Bronchial epithelial cell (primary cell): ENCODE results near the gene UTP11. TPM values are rescaled to one million over a fixed set of nuclear protein-coding genes. Genes with fewer than 3 reads are reported as not detected.
"Not testable (repeated sequence)": the region's sequence is repeated elsewhere in the genome, so short reads cannot be mapped to it uniquely, and the experiment has no call there.

Source experiments
- DNase-seq: peaks from one replicate; pipeline ENCODE4 v3.0.0-alpha.2; 2010; ENCODE audit warnings: low read depth
- FAIRE-seq: peaks from 2 replicates; lab custom pipeline; 2011; peaks lifted over from hg19 to GRCh38; lab: Jason Lieb, UNC
- H3K27me3 ChIP-seq: 2 replicates; pipeline ENCODE4 v1.5.1; 2011; ENCODE audit warnings: low read length; ENCODE audit not compliant: control insufficient read depth, insufficient read depth
- H3K36me3 ChIP-seq: 2 replicates; pipeline ENCODE4 v1.5.1; 2011; ENCODE audit warnings: low read length; ENCODE audit not compliant: control insufficient read depth, insufficient read depth
- H3K4me3 ChIP-seq: 2 replicates; pipeline ENCODE4 v1.5.1; 2011; ENCODE audit warnings: mild to moderate bottlenecking, low read depth, low read length, control low read depth
- CTCF ChIP-seq: IDR thresholded peaks from 2 replicates; pipeline ENCODE4 v1.5.1; 2011; ENCODE audit warnings: mild to moderate bottlenecking, moderate library complexity, low read length, control low read depth, inconsistent platforms; ENCODE audit not compliant: insufficient read depth, severe bottlenecking
- total RNA-seq: library from RNA; depleted of rRNA; stranded (reverse); fragments of >200 nt; gene quantifications from 2 replicates; pipeline ENCODE4 v1.2.1, GENCODE V29; 2014

UTP11 gene
- 20.5 and 20.9 TPM in 2 replicates for total RNA-seq

- TF ChIP-seq CTCF = no peak
- Histone ChIP-seq H3K4me3 (peak within 1 kb of the TSS; percentile 71), H3K27me3 (no peaks in the 10 kb centered on the region), H3K36me3 (no peaks in the 10 kb centered on the region)
- DNase-seq (peak; percentile 98), FAIRE-seq (no peak)
Observed at GRCh38 chr1:38012363-38013226, at the start of gene UTP11. Gene UTP11 (plus strand): TSS chr1:38012734. CDS start chr1:38012803, 69 bp downstream.

- DNase-seq, H3K4me3 ChIP-seq, H3K27me3 ChIP-seq, H3K36me3 ChIP-seq, FAIRE-seq: not testable (repeated sequence)
Observed at GRCh38 chr1:37964106-37964505, 48.4 kb upstream of the UTP11 start.

GRCh38 chr1:37965301-37965700, 47.2 kb upstream of the UTP11 start:
- no peak for FAIRE-seq
- DNase-seq = peak; percentile 71
- Histone ChIP-seq H3K4me3 (no peak overlapping the region), H3K27me3 (no peaks in the 10 kb centered on the region), H3K36me3 (peaks cover 8% of the 10 kb centered on the region)
- TF ChIP-seq CTCF = no peak

GRCh38 chr1:37973684-37974083, 38.9 kb upstream of the UTP11 start:
- DNase-seq, FAIRE-seq: not testable (repeated sequence)
- H3K36me3 ChIP-seq = peaks cover 13% of the 10 kb centered on the region

GRCh38 chr1:37974567-37974966, 38.0 kb upstream of the UTP11 start:
- FAIRE-seq = no peak
- H3K36me3 ChIP-seq = peaks cover 13% of the 10 kb centered on the region
- no peak for DNase-seq
- H3K4me3 ChIP-seq = no peak overlapping the region
- no peaks in the 10 kb centered on the region for H3K27me3 ChIP-seq
- no peak for TF ChIP-seq CTCF

More at GRCh38 chr1:37973684-37974083, 38.9 kb upstream of the UTP11 start:
- not testable (repeated sequence) for H3K27me3 ChIP-seq, H3K4me3 ChIP-seq

- H3K36me3 ChIP-seq = peaks cover 16% of the 10 kb centered on the region
- peak; percentile 50 for DNase-seq
- peak; percentile 58 for TF ChIP-seq CTCF
- H3K27me3 ChIP-seq, FAIRE-seq, H3K4me3 ChIP-seq: not testable (repeated sequence)
Observed at GRCh38 chr1:37975083-37975482, 37.5 kb upstream of the UTP11 start.
